Hematopoietic multipotent progenitor cell treated with erythropoietin and hydrocortisone succinate and interleukin-3 and kit ligand, for 8 days (in vitro differentiated cells): Measurements from ENCODE around the gene PLPP3.

Experiments used
- DNase-seq: peaks from one replicate; pipeline ENCODE4 v3.0.0-alpha.2; 2015

The PLPP3 gene

DNA sequence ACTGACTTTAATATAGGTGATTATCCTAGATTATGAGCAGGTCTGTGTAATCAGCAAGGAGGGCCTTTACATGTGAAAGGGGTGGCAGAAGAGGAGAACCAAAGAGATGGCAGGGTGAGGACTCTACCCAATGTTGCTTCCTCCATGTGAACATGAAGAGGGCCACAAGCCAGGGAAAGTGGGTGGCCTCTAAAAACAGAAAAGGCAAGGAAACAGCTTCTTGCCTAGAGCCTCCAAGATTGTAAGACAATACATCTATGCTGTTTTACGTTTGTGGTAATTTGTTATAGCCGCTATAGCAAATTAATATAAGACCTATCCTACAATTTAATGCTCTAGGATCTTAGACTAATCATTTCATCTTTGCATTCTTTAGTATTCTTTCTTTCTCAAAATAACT lies 85.5 kb downstream of the PLPP3 start:
- no peak for DNase-seq

DNA sequence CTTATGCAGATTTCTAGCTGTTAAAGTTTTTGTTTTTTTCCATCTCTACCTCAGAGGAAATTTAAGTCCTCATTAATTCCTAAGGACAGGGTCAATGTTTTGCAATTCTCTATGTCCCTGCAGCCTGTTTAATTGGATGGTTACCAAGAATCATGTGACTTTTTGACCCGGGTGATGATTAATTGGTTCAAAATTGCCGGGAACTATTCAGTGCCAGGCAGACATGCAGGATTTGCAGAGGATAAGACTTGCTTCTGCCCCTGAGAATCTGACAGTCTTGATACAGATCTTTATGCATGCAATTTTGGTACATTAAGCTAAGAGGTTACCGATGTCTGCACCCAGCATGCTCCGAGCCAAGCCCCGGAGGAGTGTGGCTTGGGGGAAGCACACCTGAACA lies 87.9 kb downstream of the PLPP3 start:
- DNase-seq, result no peak

GRCh38 chr1:56490619-56491018 lies 88.7 kb downstream of the PLPP3 start:
- DNase-seq, result no peak

DNA sequence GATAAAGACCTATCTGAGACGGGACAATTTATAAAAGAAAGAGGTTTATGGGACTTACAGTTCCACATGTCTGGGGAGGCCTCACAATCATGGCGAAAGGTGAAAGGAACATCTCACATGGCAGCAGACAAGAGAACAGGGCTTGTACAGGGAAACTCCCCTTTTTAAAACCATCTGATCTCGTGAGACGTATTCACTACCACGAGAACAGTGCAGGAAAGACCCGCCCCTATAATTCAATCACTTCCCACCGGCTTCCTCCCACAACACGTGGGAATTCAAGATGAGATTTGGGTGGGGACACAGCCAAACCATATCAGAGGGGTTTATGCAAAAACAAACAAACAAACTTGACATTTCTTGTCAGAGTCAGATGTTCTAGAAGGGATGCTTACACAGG lies 89.7 kb downstream of the PLPP3 start:
- no peak for DNase-seq

DNA sequence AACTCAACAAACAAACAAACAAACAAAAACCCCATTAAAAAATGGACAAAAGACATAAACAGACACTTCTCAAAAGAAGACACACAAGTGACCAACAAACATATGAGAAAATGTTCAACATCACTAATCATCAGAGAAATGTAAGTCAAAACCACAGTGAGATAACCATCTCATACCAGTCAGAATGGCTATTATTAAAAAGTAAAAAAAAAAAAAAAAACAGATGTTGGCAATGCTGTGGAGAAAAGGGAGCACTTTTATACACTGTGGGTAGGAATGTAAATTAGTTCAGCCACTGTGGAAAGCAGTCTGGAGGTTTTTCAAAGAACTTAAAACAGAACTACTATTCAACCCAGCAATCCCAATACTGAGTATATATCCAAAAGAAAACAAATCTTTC lies 94.7 kb downstream of the PLPP3 start:
- no peak for DNase-seq

- DNase-seq, result no peak
These were observed 96.3 kb downstream of the PLPP3 start for GRCh38 chr1:56483104-56483503.

GRCh38 chr1:56482486-56482885 lies 96.9 kb downstream of the PLPP3 start:
- no peak for DNase-seq

- no peak for DNase-seq
These were observed 98.1 kb downstream of the PLPP3 start for GRCh38 chr1:56481140-56481694.

GRCh38 chr1:56478734-56479133 lies 100.6 kb downstream of the PLPP3 start:
- no peak for DNase-seq

DNA sequence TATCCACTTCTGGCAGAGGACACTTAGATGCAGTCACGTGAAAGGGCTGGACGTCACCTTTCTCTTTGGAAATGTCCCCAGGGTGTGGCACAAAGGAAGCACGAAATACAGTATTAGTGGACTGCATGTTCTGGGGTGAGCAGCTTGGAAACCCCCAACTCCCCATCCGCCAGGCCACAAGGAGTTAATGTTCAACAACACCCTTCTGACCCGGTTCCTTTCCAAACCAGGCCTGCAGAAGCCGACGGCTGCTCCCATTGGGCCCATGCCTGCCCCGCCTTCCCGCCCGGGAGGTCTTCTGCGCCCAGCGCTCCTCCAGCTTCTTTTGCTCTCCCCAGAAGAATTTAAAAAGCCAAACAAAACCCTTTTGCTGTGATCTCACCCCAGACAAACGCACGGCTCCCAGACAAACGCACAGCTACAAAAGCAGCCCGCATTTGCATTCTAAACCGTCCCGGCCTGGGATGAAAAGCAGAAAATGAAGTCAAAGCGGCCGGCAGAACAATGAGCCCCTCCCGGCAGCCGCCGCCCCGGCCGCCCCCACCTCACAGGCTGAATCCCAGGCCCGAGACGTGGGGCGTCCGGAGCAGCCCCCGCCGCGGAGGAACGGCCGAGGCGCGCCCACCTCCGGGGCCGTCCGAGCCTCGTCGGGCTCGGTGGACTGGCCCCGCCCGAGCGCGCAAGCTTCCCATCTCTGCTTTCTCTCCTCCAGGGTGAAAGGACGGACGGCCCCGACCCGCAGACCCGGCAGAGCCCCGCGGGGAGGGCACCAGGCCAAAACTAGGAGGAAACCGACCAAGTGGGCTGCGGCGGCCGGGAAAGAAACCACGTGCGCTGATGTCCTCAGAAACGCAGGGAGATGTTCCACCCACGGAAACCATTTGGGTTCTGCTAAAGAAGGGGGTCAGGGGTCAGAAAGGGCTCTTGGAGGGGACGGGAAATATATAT lies 101.9 kb downstream of the PLPP3 start:
- no peak for DNase-seq

GRCh38 chr1:56473582-56474270 lies 105.6 kb downstream of the PLPP3 start:
- no peak for DNase-seq

DNA sequence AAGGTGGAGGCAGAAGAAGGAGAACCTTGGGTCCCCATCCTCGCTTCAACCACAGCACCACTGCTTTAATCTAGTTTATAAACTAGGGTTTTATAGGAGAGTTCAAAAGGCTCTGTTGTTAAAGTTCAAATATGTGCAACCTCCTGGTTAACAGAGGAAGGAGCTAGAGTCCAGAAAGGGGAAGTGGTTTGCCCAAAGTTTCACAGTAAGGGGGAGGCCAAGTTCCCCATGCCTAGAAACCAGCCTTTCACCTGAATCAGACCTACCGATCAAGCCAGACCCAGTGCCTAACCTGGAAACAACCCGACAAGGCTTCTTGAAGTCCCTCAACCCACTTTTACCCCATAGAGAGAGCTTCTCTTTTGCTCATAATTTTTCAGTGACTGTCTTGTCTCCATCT lies 106.5 kb downstream of the PLPP3 start:
- DNase-seq, result no peak

- DNase-seq, result no peak
These were observed 109.6 kb downstream of the PLPP3 start for GRCh38 chr1:56469640-56470371.

DNA sequence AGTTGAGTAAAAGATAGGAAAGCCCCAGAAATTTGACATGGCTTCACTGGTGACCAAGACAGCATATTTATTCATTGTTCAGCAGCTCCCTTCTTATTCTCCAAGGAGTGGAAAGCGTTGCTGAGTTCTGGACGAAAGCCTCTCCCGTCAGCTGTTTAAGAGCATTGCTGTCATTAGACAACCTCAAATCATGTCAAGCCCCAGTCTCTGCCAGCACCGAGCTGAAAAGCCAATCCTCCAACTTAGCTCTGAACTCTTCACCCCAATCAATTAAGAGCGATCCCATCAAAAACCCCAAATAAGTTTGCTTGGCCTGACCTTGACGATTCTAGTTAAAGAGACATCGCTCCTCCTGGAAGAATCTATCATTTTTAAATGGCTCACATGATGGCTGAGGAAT lies 110.8 kb downstream of the PLPP3 start:
- DNase-seq, result no peak

- DNase-seq, result peak; percentile 1
These were observed 112.8 kb downstream of the PLPP3 start for GRCh38 chr1:56466538-56466937.

DNA sequence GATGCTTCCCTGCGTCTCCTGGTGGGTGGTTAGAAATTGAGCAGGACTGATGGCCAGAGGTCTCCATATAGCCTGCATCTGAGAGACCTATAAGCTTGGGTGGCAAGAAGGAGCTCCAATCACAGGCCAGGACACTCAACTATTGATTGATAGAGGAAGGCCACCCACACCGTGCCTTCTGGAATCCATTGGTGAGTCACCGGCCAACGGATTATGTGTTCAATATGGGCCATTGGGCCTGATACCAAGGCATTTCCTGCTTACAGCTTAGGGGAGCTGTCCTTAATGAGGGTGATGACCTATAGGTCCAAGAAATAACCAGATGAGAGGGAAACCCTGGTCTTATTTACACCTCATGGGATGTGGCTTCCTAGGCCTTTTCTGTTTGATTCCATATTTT lies 115.1 kb downstream of the PLPP3 start:
- no peak for DNase-seq

- DNase-seq, result no peak
These were observed 116.0 kb downstream of the PLPP3 start for GRCh38 chr1:56463376-56463775.

- no peak for DNase-seq
These were observed 117.2 kb downstream of the PLPP3 start for GRCh38 chr1:56462209-56462608.

GRCh38 chr1:56461158-56462127 lies 117.9 kb downstream of the PLPP3 start:
- no peak for DNase-seq

- no peak for DNase-seq
These were observed 120.1 kb downstream of the PLPP3 start for GRCh38 chr1:56459260-56459659.

DNA sequence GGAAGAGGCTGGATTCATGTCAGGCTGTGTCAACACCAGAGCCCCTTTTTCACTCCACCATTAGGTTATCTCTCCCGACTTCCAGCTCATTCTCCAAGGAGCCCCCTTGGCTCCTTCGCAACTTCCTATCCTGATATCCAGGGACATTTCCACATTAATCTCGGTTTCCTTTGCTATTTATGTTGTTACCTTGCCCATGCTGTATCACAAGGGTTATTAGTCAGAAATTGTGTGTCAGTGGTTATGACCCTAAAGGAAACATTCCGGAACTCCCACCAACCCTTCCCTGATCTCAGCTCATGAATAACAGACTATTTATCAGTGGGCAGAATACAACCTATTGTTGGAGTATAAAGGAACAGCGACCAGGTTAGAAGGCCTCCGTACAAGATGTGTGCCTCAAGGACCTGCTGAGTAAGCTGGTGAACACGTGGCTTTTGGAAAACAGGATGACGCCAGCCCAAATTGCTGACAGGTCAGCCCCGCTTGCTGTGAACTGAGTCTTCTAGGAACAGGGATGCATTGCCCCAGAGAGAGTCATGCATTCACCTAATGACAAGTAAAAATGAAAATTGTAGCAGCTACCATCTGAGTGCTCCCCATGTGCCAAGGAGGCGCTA lies 121.5 kb downstream of the PLPP3 start:
- no peak for DNase-seq
